H1 (cell line): ENCODE results near the gene ACSM3. TPM values are rescaled to one million over a fixed set of nuclear protein-coding genes. Genes with fewer than 3 reads are reported as not detected.

Source experiments
- CTCF ChIA-PET: fragments of 300-600 bp; sonication (Branson Sonifier 250); formaldehyde crosslinking; loops from one replicate; lab custom pipeline; 2021; ENCODE audit not compliant: partially characterized antibody; lab: Charles Lee
- POLR2A ChIA-PET: fragments of 300-600 bp; sonication (Branson Sonifier 250); formaldehyde crosslinking; loops from one replicate; lab custom pipeline; 2021; ENCODE audit warnings: inconsistent platforms; ENCODE audit not compliant: partially characterized antibody; lab: Charles Lee
- DNase-seq, 2 experiments: peaks; one replicate each; pipeline versions ENCODE4 v3.0.0 to v3.0.0-alpha.2; 2010 to 2022; ENCODE audit warnings: low spot score in 2 of 2, low read depth in 1 of 2, mixed read lengths in 1 of 2
- FAIRE-seq: peaks from 2 replicates; lab custom pipeline; 2011; peaks lifted over from hg19 to GRCh38; lab: Jason Lieb, UNC
- H2AFZ ChIP-seq: 2 replicates; pipeline ENCODE4 v1.8.1; 2012; ENCODE audit warnings: low read length, inconsistent platforms
- H2AK5ac ChIP-seq: 2 replicates; pipeline ENCODE4 v1.6.1; 2013; ENCODE audit warnings: low read depth, low read length
- H2BK120ac ChIP-seq: replicated peaks from 2 replicates; pipeline ENCODE3; 2013; ENCODE audit warnings: low read depth, low read length, inconsistent platforms
- H2BK12ac ChIP-seq: 2 replicates; pipeline ENCODE4 v1.6.1; 2013; ENCODE audit warnings: low read depth, low read length
- H2BK15ac ChIP-seq: 2 replicates; pipeline ENCODE4 v1.6.1; 2013; ENCODE audit warnings: low read length
- H2BK20ac ChIP-seq: 2 replicates; pipeline ENCODE4 v1.6.1; 2013; ENCODE audit warnings: low read length
- H2BK5ac ChIP-seq: 2 replicates; pipeline ENCODE4 v1.6.1; 2013; ENCODE audit warnings: low read depth, low read length
- H3K14ac ChIP-seq: 2 replicates; pipeline ENCODE4 v1.6.1; 2013; ENCODE audit warnings: inconsistent platforms; ENCODE audit not compliant: insufficient read length
- H3K18ac ChIP-seq: 2 replicates; pipeline ENCODE4 v1.6.1; 2013; ENCODE audit warnings: low read length; ENCODE audit errors: extremely low read depth
- H3K23ac ChIP-seq: 2 replicates; pipeline ENCODE4 v1.6.1; 2013; ENCODE audit warnings: inconsistent platforms; ENCODE audit not compliant: insufficient read length
- H3K23me2 ChIP-seq: 2 replicates; pipeline ENCODE4 v1.6.1; 2013; ENCODE audit warnings: low read depth, low read length
- H3K27ac ChIP-seq: 2 replicates; pipeline ENCODE4 v1.6.1; 2011; ENCODE audit warnings: low read depth, low read length, inconsistent platforms
- H3K27me3 ChIP-seq, 4 experiments: replicated peaks in 1 of 4; 1 replicate in 1 of 4; 2 replicates in 3 of 4; pipeline versions ENCODE4 v1.6.1 to v1.8.1; 2011 to 2013; ENCODE audit warnings: low read length in 3 of 4, mild to moderate bottlenecking in 3 of 4, inconsistent platforms in 2 of 4, mixed read lengths in 2 of 4, moderate library complexity in 1 of 4; ENCODE audit not compliant: control insufficient read depth in 3 of 4, insufficient read depth in 3 of 4; ENCODE audit errors: extremely low read depth in 1 of 4
- H3K36me3 ChIP-seq, 4 experiments: 2 replicates each; pipeline versions ENCODE4 v1.6.1 to v1.8.1; 2011 to 2013; ENCODE audit warnings: mild to moderate bottlenecking in 4 of 4, low read length in 3 of 4, moderate library complexity in 2 of 4, control low read depth in 1 of 4, inconsistent platforms in 1 of 4; ENCODE audit not compliant: insufficient read depth in 4 of 4, control insufficient read depth in 2 of 4
- H3K4ac ChIP-seq: replicated peaks from 2 replicates; pipeline ENCODE3; 2013; ENCODE audit warnings: low read length, low read depth, mixed read lengths, inconsistent platforms; ENCODE audit not compliant: insufficient read length
- H3K4me1 ChIP-seq, 4 experiments: replicated peaks in 1 of 4; 1 replicate in 1 of 4; 2 replicates in 3 of 4; pipeline versions ENCODE4 v1.6.1 to v1.8.1; 2011 to 2013; ENCODE audit warnings: low read length in 3 of 4, inconsistent platforms in 2 of 4, mixed read lengths in 1 of 4; ENCODE audit not compliant: insufficient read depth in 4 of 4, control insufficient read depth in 3 of 4
- H3K4me2 ChIP-seq, 2 experiments: 2 replicates each; pipeline versions ENCODE4 v1.6.1 to v1.8.1; 2011 to 2013; ENCODE audit warnings: low read depth in 2 of 2, low read length in 2 of 2, control low read depth in 1 of 2, inconsistent platforms in 1 of 2, mild to moderate bottlenecking in 1 of 2; ENCODE audit not compliant: insufficient read depth in 1 of 2
- H3K4me3 ChIP-seq, 4 experiments: fragments of 200-600, 300-600 bp in 1 of 4; sonication (generic), shearing (Covaris generic), sonication (Bioruptor Twin) in 1 of 4; 2 replicates each; pipeline versions ENCODE4 v1.5.1 to v1.8.1; 2011 to 2016; ENCODE audit warnings: low read length in 4 of 4, low read depth in 3 of 4, control low read depth in 2 of 4, inconsistent platforms in 2 of 4, mild to moderate bottlenecking in 2 of 4, mixed read lengths in 1 of 4, moderate library complexity in 1 of 4; ENCODE audit not compliant: insufficient read depth in 2 of 4; ENCODE audit errors: extremely low read depth in 1 of 4
- H3K56ac ChIP-seq: replicated peaks from 2 replicates; pipeline ENCODE3; 2013; ENCODE audit warnings: low read depth, mild to moderate bottlenecking, mixed read lengths, low read length, inconsistent platforms; ENCODE audit not compliant: insufficient read length
- H3K79me1 ChIP-seq: 2 replicates; pipeline ENCODE4 v1.6.1; 2013; ENCODE audit warnings: low read depth, low read length, control low read depth
- H3K79me2 ChIP-seq, 2 experiments: 2 replicates each; pipeline versions ENCODE4 v1.6.1 to v1.8.1; 2012 to 2013; ENCODE audit warnings: low read length in 2 of 2, mild to moderate bottlenecking in 2 of 2, inconsistent platforms in 1 of 2; ENCODE audit not compliant: insufficient read depth in 2 of 2, control insufficient read depth in 1 of 2
- H3K9ac ChIP-seq, 4 experiments: replicated peaks in 1 of 4; 1 replicate in 1 of 4; 2 replicates in 3 of 4; pipeline versions ENCODE4 v1.6.1 to v1.8.1; 2011 to 2013; ENCODE audit warnings: low read depth in 3 of 4, low read length in 3 of 4, control low read depth in 2 of 4, mild to moderate bottlenecking in 2 of 4, moderate library complexity in 2 of 4, inconsistent platforms in 1 of 4; ENCODE audit errors: extremely low read depth in 1 of 4
- H3K9me3 ChIP-seq, 2 experiments: 2 replicates each; pipeline versions ENCODE4 v1.6.1 to v1.8.1; 2012 to 2013; ENCODE audit warnings: mild to moderate bottlenecking in 2 of 2, moderate library complexity in 2 of 2, control low read depth in 1 of 2, inconsistent platforms in 1 of 2, low read depth in 1 of 2, low read length in 1 of 2, mixed read lengths in 1 of 2; ENCODE audit not compliant: insufficient read depth in 2 of 2
- H4K20me1 ChIP-seq, 2 experiments: replicated peaks in 1 of 2; 2 replicates each; pipeline versions ENCODE3 to v1.8.1; 2011 to 2013; ENCODE audit warnings: inconsistent platforms in 2 of 2, low read length in 2 of 2, mild to moderate bottlenecking in 1 of 2; ENCODE audit not compliant: insufficient read depth in 2 of 2, control insufficient read depth in 1 of 2
- H4K5ac ChIP-seq: 2 replicates; pipeline ENCODE4 v1.6.1; 2013; ENCODE audit warnings: low read length, low read depth, mixed read lengths, inconsistent platforms; ENCODE audit not compliant: insufficient read length
- H4K8ac ChIP-seq: 2 replicates; pipeline ENCODE4 v1.8.0; 2013; ENCODE audit warnings: mild to moderate bottlenecking, moderate library complexity, low read length, inconsistent platforms; ENCODE audit not compliant: insufficient read depth; ENCODE audit errors: extremely low read depth
- H4K91ac ChIP-seq: replicated peaks from 2 replicates; pipeline ENCODE3; 2013; ENCODE audit warnings: low read length, mixed read lengths, inconsistent platforms; ENCODE audit not compliant: insufficient read length
- KDM4A ChIP-seq: IDR thresholded peaks from one replicate; pipeline ENCODE4 v1.7.1; 2012; ENCODE audit warnings: low read depth, mild to moderate bottlenecking, moderate library complexity, low read length, inconsistent platforms; ENCODE audit not compliant: severe bottlenecking
- SP4 ChIP-seq: IDR thresholded peaks from 2 replicates; pipeline ENCODE4 v1.6.1; 2012; ENCODE audit warnings: low read length, inconsistent platforms
- TEAD4 ChIP-seq: IDR thresholded peaks from 2 replicates; pipeline ENCODE4 v1.6.1; 2012; ENCODE audit warnings: low read depth, low read length, inconsistent platforms, mixed read lengths
- WGBS, 2 experiments: shearing (Covaris generic) in 1 of 2; methylation state at CpG; one replicate each; pipeline versions ENCODE4 v1.1.6 to v1.1.7; 2013 to 2015; ENCODE audit warnings: low lambda C conversion rate in 2 of 2, mixed read lengths in 2 of 2, inconsistent platforms in 1 of 2, low coverage in 1 of 2, missing lambda C conversion rate in 1 of 2; ENCODE audit not compliant: insufficient replicate concordance in 2 of 2, insufficient coverage in 1 of 2, insufficient read length in 1 of 2; ENCODE audit errors: extremely low coverage in 1 of 2, missing lambda C conversion rate in 1 of 2; 5-methylcytosine and 5-hydroxymethylcytosine counted together
- polyA plus RNA-seq, 7 experiments: library from polyadenylated mRNA; depleted of rRNA in 3 of 7; stranded (reverse) in 5 of 7; unstranded in 2 of 7; fragments of >200 nt in 5 of 7; fragments of 200-250 nt in 2 of 7; gene quantifications; 1 replicate in 5 of 7; 2 replicates in 1 of 7; 4 replicates in 1 of 7; pipeline versions ENCODE4 v1.2.1 to v1.2.3, GENCODE V29; 2011 to 2013; ENCODE audit warnings: missing spikeins in 2 of 7, mixed read lengths in 2 of 7
- total RNA-seq: library from RNA; stranded (reverse); fragmentation: NEBNext Ultra II Directional; extraction: Animal tissue kit (Norgen Biotek cat#: 25700); gene quantifications from 2 replicates; pipeline ENCODE4 v1.2.1, GENCODE V29; 2021

Gene ACSM3
- total and polyA plus RNA-seq, 2 of the 8 experiments (the other 6 are each of a cell fraction or from before 2014, with no cell fraction given) = 5.7 to 6.2 TPM

DNA sequence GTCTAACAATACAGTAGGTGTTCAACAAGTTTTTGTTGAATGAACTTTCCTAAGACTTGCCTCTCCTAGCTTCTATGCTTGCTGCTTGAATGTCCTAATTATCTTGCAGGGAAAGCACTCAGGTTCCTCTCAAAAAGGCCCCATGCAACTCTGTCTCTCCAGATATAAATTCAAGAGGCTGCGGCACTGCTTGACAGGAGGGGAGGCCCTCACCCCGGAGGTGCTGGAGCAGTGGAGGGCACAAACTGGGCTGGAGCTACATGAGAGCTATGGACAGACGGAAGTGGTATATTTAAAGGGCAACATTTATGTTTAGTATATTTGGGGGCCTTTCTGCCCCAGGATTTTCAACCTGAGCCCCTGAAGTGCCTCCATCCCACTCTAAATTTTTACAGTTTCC, 36.6 kb upstream of the ACSM3 start:
- no peak overlapping the region for H2BK5ac ChIP-seq
- no peak overlapping the region for H4K8ac ChIP-seq
- no peak overlapping the region for H4K5ac ChIP-seq
- no peak overlapping the region for H3K18ac ChIP-seq
- TF ChIP-seq TEAD4 (no peak), SP4 (no peak), KDM4A (no peak)
- no peak overlapping the region for H2AK5ac ChIP-seq
- no peaks in the 10 kb centered on the region; a peak in 1 of 7 replicates for H3K27me3 ChIP-seq
- H4K91ac ChIP-seq = no peak overlapping the region
- no peaks in the 10 kb centered on the region for H3K36me3 ChIP-seq
- no peaks in the 10 kb centered on the region for H4K20me1 ChIP-seq
- no peak overlapping the region for H3K23ac ChIP-seq
- no peaks in the 10 kb centered on the region for H3K79me1 ChIP-seq
- H2BK120ac ChIP-seq = no peak overlapping the region
- no peak overlapping the region for H2BK20ac ChIP-seq
- no peaks in the 10 kb centered on the region for H3K79me2 ChIP-seq
- H3K9me3 ChIP-seq = no peaks in the 10 kb centered on the region
- H3K23me2 ChIP-seq = no peaks in the 10 kb centered on the region
- H2BK12ac ChIP-seq = no peak overlapping the region
- H3K4me3 ChIP-seq = no peak overlapping the region
- no peak overlapping the region for H3K27ac ChIP-seq
- no peak for DNase-seq
- no peaks in the 10 kb centered on the region for H3K4me1 ChIP-seq
- no peak overlapping the region for H3K4ac ChIP-seq
- no peak overlapping the region for H3K56ac ChIP-seq
- H3K14ac ChIP-seq = no peak overlapping the region
- no peak overlapping the region for H2BK15ac ChIP-seq
- POLR2A ChIA-PET = no interaction called here
- H2AFZ ChIP-seq = no peak overlapping the region
- CTCF ChIA-PET = no interaction called here
- no peak overlapping the region for H3K9ac ChIP-seq
- WGBS, 2 experiments = 54% methylated on average over 3 of the region's 3 CpGs; no CpG with 5 or more reads in 1 of the 2 experiments
- H3K4me2 ChIP-seq = no peak overlapping the region
- no peak for FAIRE-seq
